Activated naive CD8-positive, alpha-beta T cell treated with anti-CD3 and anti-CD28 coated beads, Interleukin-2, amount 50 U/mL, for 24 hours (primary cell): ENCODE measurements around the gene SLC7A6.
"Not testable (repeated sequence)": the region's sequence is repeated elsewhere in the genome, so short reads cannot be mapped to it uniquely, and the experiment has no call there.

Source experiments
- ATAC-seq: fragments of 150-1000 bp; cut with Tn5 transposase; one replicate; pipeline ENCODE4 v1.10.0; 2021
- DNase-seq: peaks from one replicate; pipeline ENCODE4 v3.0.0; 2021
- H3K27ac Mint-ChIP-seq: one replicate; pipeline ENCODE4 v1.8.0; 2021; ENCODE audit warnings: mild to moderate bottlenecking, mixed read lengths
- H3K27me3 Mint-ChIP-seq: one replicate; pipeline ENCODE4 v1.8.0; 2021; ENCODE audit warnings: mixed read lengths
- H3K36me3 Mint-ChIP-seq: one replicate; pipeline ENCODE4 v1.8.0; 2021; ENCODE audit warnings: low read depth, mixed read lengths
- H3K4me1 Mint-ChIP-seq: one replicate; pipeline ENCODE4 v1.8.0; 2021; ENCODE audit warnings: mixed read lengths
- H3K4me3 Mint-ChIP-seq: one replicate; pipeline ENCODE4 v1.8.0; 2021; ENCODE audit warnings: mild to moderate bottlenecking, moderate library complexity, mixed read lengths
- H3K9me3 Mint-ChIP-seq: one replicate; pipeline ENCODE4 v1.8.0; 2021; ENCODE audit warnings: mixed read lengths

The SLC7A6 gene

GRCh38 chr16:68276223-68276622 is 11.9 kb downstream of the SLC7A6 start:
- no peak overlapping the region for H3K4me3 Mint-ChIP-seq
- no peak for DNase-seq
- H3K4me1 Mint-ChIP-seq: peaks cover 73% of the 10 kb centered on the region

GRCh38 chr16:68279726-68280558 is 15.6 kb downstream of the SLC7A6 start:
- ATAC-seq: no peak
- no peak for DNase-seq
- H3K9me3 Mint-ChIP-seq: no peaks in the 10 kb centered on the region
- no peak overlapping the region for H3K4me3 Mint-ChIP-seq
- peaks cover 50% of the 10 kb centered on the region for H3K36me3 Mint-ChIP-seq
- no peaks in the 10 kb centered on the region for H3K27me3 Mint-ChIP-seq
- peak overlapping the region; percentile 57 for H3K27ac Mint-ChIP-seq
- H3K4me1 Mint-ChIP-seq: peaks cover 75% of the 10 kb centered on the region

More at GRCh38 chr16:68276223-68276622, 11.9 kb downstream of the SLC7A6 start:
- Mint-ChIP-seq H3K9me3 (no peaks in the 10 kb centered on the region), H3K36me3 (peaks cover 59% of the 10 kb centered on the region), H3K27me3 (no peaks in the 10 kb centered on the region), H3K27ac (peak overlapping the region; percentile 85)
- no peak for ATAC-seq

GRCh38 chr16:68281368-68282063 is 17.2 kb downstream of the SLC7A6 start:
- Mint-ChIP-seq H3K36me3 (peaks cover 51% of the 10 kb centered on the region), H3K9me3 (no peaks in the 10 kb centered on the region), H3K4me3 (no peak overlapping the region), H3K4me1 (peaks cover 75% of the 10 kb centered on the region), H3K27ac (peak overlapping the region; percentile 69), H3K27me3 (no peaks in the 10 kb centered on the region)
- DNase-seq: no peak
- peak; percentile 64 for ATAC-seq

GRCh38 chr16:68282064-68282452 is 17.7 kb downstream of the SLC7A6 start:
- Mint-ChIP-seq H3K4me3 (no peak overlapping the region), H3K36me3 (peaks cover 54% of the 10 kb centered on the region)

GRCh38 chr16:68283346-68283745 is 19.0 kb downstream of the SLC7A6 start:
- peak overlapping the region; percentile 90 for H3K27ac Mint-ChIP-seq
- ATAC-seq: no peak
- no peaks in the 10 kb centered on the region for H3K9me3 Mint-ChIP-seq
- H3K4me1 Mint-ChIP-seq: peaks cover 88% of the 10 kb centered on the region
- H3K27me3 Mint-ChIP-seq: no peaks in the 10 kb centered on the region
- peak overlapping the region; percentile 62 for H3K4me3 Mint-ChIP-seq
- peaks cover 64% of the 10 kb centered on the region for H3K36me3 Mint-ChIP-seq
- no peak for DNase-seq

More at GRCh38 chr16:68282064-68282452, 17.7 kb downstream of the SLC7A6 start:
- peak overlapping the region; percentile 90 for H3K27ac Mint-ChIP-seq
- DNase-seq: no peak
- no peak for ATAC-seq
- no peaks in the 10 kb centered on the region for H3K9me3 Mint-ChIP-seq
- peaks cover 76% of the 10 kb centered on the region for H3K4me1 Mint-ChIP-seq
- H3K27me3 Mint-ChIP-seq: no peaks in the 10 kb centered on the region

- ATAC-seq (peak; percentile 47), DNase-seq (no peak)
- no peaks in the 10 kb centered on the region for H3K27me3 Mint-ChIP-seq
- H3K4me3 Mint-ChIP-seq: peak overlapping the region; percentile 62
- H3K9me3 Mint-ChIP-seq: no peaks in the 10 kb centered on the region
- H3K36me3 Mint-ChIP-seq: peaks cover 66% of the 10 kb centered on the region
- peak overlapping the region; percentile 90 for H3K27ac Mint-ChIP-seq
- peaks cover 95% of the 10 kb centered on the region for H3K4me1 Mint-ChIP-seq
These were observed 19.7 kb downstream of the SLC7A6 start for GRCh38 chr16:68283801-68284598.

- peak overlapping the region; percentile 90 for H3K27ac Mint-ChIP-seq
- H3K27me3 Mint-ChIP-seq: no peaks in the 10 kb centered on the region
- H3K4me3 Mint-ChIP-seq: peak overlapping the region; percentile 62
- H3K9me3 Mint-ChIP-seq: no peaks in the 10 kb centered on the region
- ATAC-seq (no peak), DNase-seq (no peak)
- peaks cover 98% of the 10 kb centered on the region for H3K4me1 Mint-ChIP-seq
- peaks cover 65% of the 10 kb centered on the region for H3K36me3 Mint-ChIP-seq
These were observed 20.5 kb downstream of the SLC7A6 start for GRCh38 chr16:68284847-68285246.

- DNase-seq (no peak), ATAC-seq (no peak)
- no peaks in the 10 kb centered on the region for H3K27me3 Mint-ChIP-seq
- peak overlapping the region; percentile 90 for H3K27ac Mint-ChIP-seq
- H3K9me3 Mint-ChIP-seq: no peaks in the 10 kb centered on the region
- peaks cover 100% of the 10 kb centered on the region for H3K4me1 Mint-ChIP-seq
- H3K36me3 Mint-ChIP-seq: peaks cover 70% of the 10 kb centered on the region
- H3K4me3 Mint-ChIP-seq: peak overlapping the region; percentile 66
These were observed 21.4 kb downstream of the SLC7A6 start for GRCh38 chr16:68285683-68286082.

GRCh38 chr16:68286153-68287074 is 22.1 kb downstream of the SLC7A6 start:
- DNase-seq (no peak), ATAC-seq (no peak)
- peak overlapping the region; percentile 66 for H3K4me3 Mint-ChIP-seq
- peak overlapping the region; percentile 90 for H3K27ac Mint-ChIP-seq
- no peaks in the 10 kb centered on the region for H3K9me3 Mint-ChIP-seq
- H3K4me1 Mint-ChIP-seq: peaks cover 100% of the 10 kb centered on the region
- peaks cover 70% of the 10 kb centered on the region for H3K36me3 Mint-ChIP-seq
- H3K27me3 Mint-ChIP-seq: no peaks in the 10 kb centered on the region

- H3K36me3 Mint-ChIP-seq: peaks cover 69% of the 10 kb centered on the region
- H3K4me3 Mint-ChIP-seq: peak overlapping the region; percentile 54
- H3K27ac Mint-ChIP-seq: peak overlapping the region; percentile 94
- peaks cover 98% of the 10 kb centered on the region for H3K4me1 Mint-ChIP-seq
- ATAC-seq (peak; percentile 45), DNase-seq (peak; percentile 42)
- H3K9me3 Mint-ChIP-seq: no peaks in the 10 kb centered on the region
- no peaks in the 10 kb centered on the region for H3K27me3 Mint-ChIP-seq
These were observed 23.2 kb downstream of the SLC7A6 start for GRCh38 chr16:68287276-68288251.

GRCh38 chr16:68288252-68288650 is 23.9 kb downstream of the SLC7A6 start:
- no peak for DNase-seq
- Mint-ChIP-seq H3K4me1 (peaks cover 96% of the 10 kb centered on the region), H3K4me3 (no peak overlapping the region), H3K36me3 (peaks cover 68% of the 10 kb centered on the region), H3K27ac (peak overlapping the region; percentile 94), H3K27me3 (no peaks in the 10 kb centered on the region), H3K9me3 (no peaks in the 10 kb centered on the region)
- ATAC-seq: no peak

GRCh38 chr16:68288796-68289195 is 24.5 kb downstream of the SLC7A6 start:
- Mint-ChIP-seq H3K36me3 (peaks cover 71% of the 10 kb centered on the region), H3K4me3 (peak overlapping the region; percentile 34), H3K27ac (peak overlapping the region; percentile 94), H3K4me1 (peaks cover 95% of the 10 kb centered on the region)
- not testable (repeated sequence) for H3K27me3 Mint-ChIP-seq, ATAC-seq, H3K9me3 Mint-ChIP-seq, DNase-seq

- H3K27me3 Mint-ChIP-seq: no peaks in the 10 kb centered on the region
- peak overlapping the region; percentile 34 for H3K4me3 Mint-ChIP-seq
- peak overlapping the region; percentile 94 for H3K27ac Mint-ChIP-seq
- ATAC-seq (no peak), DNase-seq (no peak)
- peaks cover 92% of the 10 kb centered on the region for H3K4me1 Mint-ChIP-seq
- no peaks in the 10 kb centered on the region for H3K9me3 Mint-ChIP-seq
- H3K36me3 Mint-ChIP-seq: peaks cover 71% of the 10 kb centered on the region
These were observed 24.9 kb downstream of the SLC7A6 start for GRCh38 chr16:68289202-68289601.
